Lower leg skin (tissue), 4 donors: ENCODE results near the gene KCTD6. TPM values are rescaled to one million over a fixed set of nuclear protein-coding genes. Genes with fewer than 3 reads are reported as not detected.

Experiments
- DNase-seq, 2 donors: peaks; one replicate each; pipeline ENCODE4 v3.0.0-alpha.2; 2019; ENCODE audit warnings: low spot score in 2 of 2
- H3K4me3 ChIP-seq: fragments of 200-600 bp; sonication (generic); 2 replicates; pipeline ENCODE4 v1.5.1; 2017; ENCODE audit warnings: mild to moderate bottlenecking, low read depth; ENCODE audit not compliant: poor library complexity, severe bottlenecking
- CTCF ChIP-seq, 3 donors: fragments of 450-650 bp; IDR thresholded peaks; one replicate each; pipeline ENCODE4 v1.5.1; 2016; ENCODE audit warnings: antibody characterized with exemption in 3 of 3, mild to moderate bottlenecking in 3 of 3, moderate library complexity in 2 of 3
- POLR2A ChIP-seq, 2 donors: fragments of 450-650 bp; IDR thresholded peaks; one replicate each; pipeline ENCODE4 v1.6.1; 2016 to 2017; ENCODE audit warnings: antibody characterized with exemption in 2 of 2, mild to moderate bottlenecking in 1 of 2, moderate library complexity in 1 of 2
- WGBS, 2 donors: methylation state at CpG; one replicate each; pipeline ENCODE4 v1.1.5; 2018; 5-methylcytosine and 5-hydroxymethylcytosine counted together
- intact Hi-C: fragments of 100-400 bp; cut with DNase I; formaldehyde crosslinking; loops from one replicate; pipeline ENCODE4 v1.15.0; 2023; ENCODE audit warnings: low total_unique reads
- total RNA-seq, 4 donors: library from RNA; depleted of rRNA; stranded (reverse); fragments of >200 nt; gene quantifications; one replicate each; pipeline ENCODE4 v1.1.0, GENCODE V29; 2016

Gene KCTD6
- total RNA-seq, 4 donors from 2014 or later, result 9.4 to 14.8 (median 11.6) TPM

- WGBS, 2 donors, result 14 to 17% methylated on average over 11 of the region's 11 CpGs
- TF ChIP-seq POLR2A (IDR thresholded peaks at IDR 0.05), result no peak
- peak in 1 of 3 donors; percentile 79 for TF ChIP-seq CTCF (IDR thresholded peaks at IDR 0.05)
- intact Hi-C loops, result loop anchor here (10.0 kb wide), 1 partner anchor 208 kb away; no protein-coding TSS in a partner anchor
- peak; percentile 63 to 93 for DNase-seq
- H3K4me3 ChIP-seq, result no peak overlapping the region
These were observed 40.9 kb downstream of the KCTD6 start for GRCh38 chr3:58532794-58533220.

- intact Hi-C loops, result loop anchor here (10.0 kb wide), 1 partner anchor 210 kb away; no protein-coding TSS in a partner anchor
- TF ChIP-seq CTCF (IDR thresholded peaks at IDR 0.05) (no peak), POLR2A (IDR thresholded peaks at IDR 0.05) (no peak)
- H3K4me3 ChIP-seq, result no peak overlapping the region
- 93 to 95% methylated on average over 9 of the region's 9 CpGs for WGBS, 2 donors
- DNase-seq, result no peak
These were observed 42.9 kb downstream of the KCTD6 start for GRCh38 chr3:58534592-58535494.

- intact Hi-C loops, result loop anchor here (10.0 kb wide), 1 partner anchor 211 kb away; no protein-coding TSS in a partner anchor
- DNase-seq, result peak in 1 of 2 donors; percentile 78
- H3K4me3 ChIP-seq, result no peak overlapping the region
- TF ChIP-seq POLR2A (IDR thresholded peaks at IDR 0.05) (no peak), CTCF (IDR thresholded peaks at IDR 0.05) (peak in 1 of 3 donors; percentile 41)
- 14 to 42% methylated on average over 2 of the region's 2 CpGs for WGBS, 2 donors
These were observed 43.9 kb downstream of the KCTD6 start for GRCh38 chr3:58535531-58536500.

- no peak within 1 kb of the TSS for H3K4me3 ChIP-seq
- intact Hi-C loops, result loop anchor here (10.0 kb wide), 1 partner anchor 212 kb away; no protein-coding TSS in a partner anchor
- DNase-seq, result peak; percentile 37 to 87
- WGBS, 2 donors, result 59 to 61% methylated on average over 13 of the region's 13 CpGs
- no peak for TF ChIP-seq POLR2A (IDR thresholded peaks at IDR 0.05)
These were observed 44.9 kb downstream of the KCTD6 start, which contains the start of gene ACOX2 for GRCh38 chr3:58536501-58537411. ACOX2 (minus strand) TSS chr3:58537190; CDS start chr3:58535106, 2,084 bp downstream.

GRCh38 chr3:58537412-58538301 is 45.8 kb downstream of the KCTD6 start:
- no peak overlapping the region for H3K4me3 ChIP-seq
- 58 to 66% methylated on average over 4 of the region's 4 CpGs for WGBS, 2 donors
- no peak for TF ChIP-seq CTCF (IDR thresholded peaks at IDR 0.05)
- no peak for TF ChIP-seq POLR2A (IDR thresholded peaks at IDR 0.05)
- intact Hi-C loops, result loop anchor here (10.0 kb wide), 1 partner anchor 213 kb away; no protein-coding TSS in a partner anchor
- peak in 1 of 2 donors; percentile 67 for DNase-seq
